Measurements from ENCODE around the gene MYL6. TPM values are rescaled to one million over a fixed set of nuclear protein-coding genes. Genes with fewer than 3 reads are reported as not detected.

The MYL6 gene
- total and polyA plus RNA-seq, 9 of the 15 experiments (the other 6 are each of a cell fraction or from before 2014, with no cell fraction given): 557 to 1,664 (median 958) TPM

DNA sequence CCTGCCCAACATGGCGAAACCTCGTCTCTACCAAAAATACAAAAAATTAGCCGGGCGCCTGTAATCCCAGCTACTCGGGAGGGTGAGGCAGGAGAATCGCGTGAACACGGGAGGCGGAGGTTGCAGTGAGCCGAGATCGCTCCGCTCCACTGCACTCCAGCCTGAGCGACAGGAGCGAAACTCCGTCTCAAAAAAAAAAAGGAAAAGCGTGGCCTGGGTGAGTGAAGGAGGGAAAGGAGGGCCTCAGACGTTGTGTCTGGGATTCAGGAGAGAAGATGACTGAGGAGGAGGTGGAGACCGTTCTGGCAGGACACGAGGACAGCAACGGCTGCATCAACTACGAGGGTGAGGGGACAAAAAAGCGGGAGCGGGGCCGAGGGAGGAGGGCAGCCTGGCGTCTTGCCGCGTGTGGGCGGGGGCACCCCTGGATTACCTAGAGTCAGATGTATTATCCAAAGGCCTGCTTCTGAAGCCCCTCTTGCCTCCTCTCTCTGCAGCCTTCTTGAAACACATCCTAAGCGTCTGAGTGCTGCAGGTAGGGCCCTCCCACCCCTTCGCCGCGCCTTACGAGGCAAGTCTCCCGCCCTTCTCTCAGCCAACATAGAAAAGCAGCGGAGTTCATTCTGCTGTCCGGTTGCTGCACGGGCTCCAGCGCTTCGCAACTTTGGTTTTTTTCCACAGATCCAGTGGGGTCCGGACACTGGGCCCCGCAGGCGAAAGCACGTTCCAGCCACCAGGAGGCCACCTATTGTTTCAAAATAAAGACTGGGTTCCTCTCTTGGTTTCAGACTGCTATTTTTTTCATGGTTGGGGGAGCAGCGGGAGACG lies 744 bp upstream of the MYL6 start (continued):
- TF ChIP-seq, protein P1, sequence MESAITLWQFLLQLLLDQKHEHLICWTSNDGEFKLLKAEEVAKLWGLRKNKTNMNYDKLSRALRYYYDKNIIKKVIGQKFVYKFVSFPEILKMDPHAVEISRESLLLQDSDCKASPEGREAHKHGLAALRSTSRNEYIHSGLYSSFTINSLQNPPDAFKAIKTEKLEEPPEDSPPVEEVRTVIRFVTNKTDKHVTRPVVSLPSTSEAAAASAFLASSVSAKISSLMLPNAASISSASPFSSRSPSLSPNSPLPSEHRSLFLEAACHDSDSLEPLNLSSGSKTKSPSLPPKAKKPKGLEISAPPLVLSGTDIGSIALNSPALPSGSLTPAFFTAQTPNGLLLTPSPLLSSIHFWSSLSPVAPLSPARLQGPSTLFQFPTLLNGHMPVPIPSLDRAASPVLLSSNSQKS (CRISPR knock-in tag; IDR thresholded peaks at IDR 0.05): no peak
- TF ChIP-seq CC2D1A (IDR thresholded peaks at IDR 0.05): no peak
- TF ChIP-seq, protein P2, sequence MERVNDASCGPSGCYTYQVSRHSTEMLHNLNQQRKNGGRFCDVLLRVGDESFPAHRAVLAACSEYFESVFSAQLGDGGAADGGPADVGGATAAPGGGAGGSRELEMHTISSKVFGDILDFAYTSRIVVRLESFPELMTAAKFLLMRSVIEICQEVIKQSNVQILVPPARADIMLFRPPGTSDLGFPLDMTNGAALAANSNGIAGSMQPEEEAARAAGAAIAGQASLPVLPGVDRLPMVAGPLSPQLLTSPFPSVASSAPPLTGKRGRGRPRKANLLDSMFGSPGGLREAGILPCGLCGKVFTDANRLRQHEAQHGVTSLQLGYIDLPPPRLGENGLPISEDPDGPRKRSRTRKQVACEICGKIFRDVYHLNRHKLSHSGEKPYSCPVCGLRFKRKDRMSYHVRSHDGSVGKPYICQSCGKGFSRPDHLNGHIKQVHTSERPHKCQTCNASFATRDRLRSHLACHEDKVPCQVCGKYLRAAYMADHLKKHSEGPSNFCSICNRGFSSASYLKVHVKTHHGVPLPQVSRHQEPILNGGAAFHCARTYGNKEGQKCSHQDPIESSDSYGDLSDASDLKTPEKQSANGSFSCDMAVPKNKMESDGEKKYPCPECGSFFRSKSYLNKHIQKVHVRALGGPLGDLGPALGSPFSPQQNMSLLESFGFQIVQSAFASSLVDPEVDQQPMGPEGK (CRISPR knock-in tag; IDR thresholded peaks at IDR 0.05; ENCODE audit: borderline replicate concordance): no peak
- no peak for TF ChIP-seq RBM17 (IDR thresholded peaks at IDR 0.05; ENCODE audit: borderline replicate concordance, low read depth, low read length)
- TF ChIP-seq, protein P3, sequence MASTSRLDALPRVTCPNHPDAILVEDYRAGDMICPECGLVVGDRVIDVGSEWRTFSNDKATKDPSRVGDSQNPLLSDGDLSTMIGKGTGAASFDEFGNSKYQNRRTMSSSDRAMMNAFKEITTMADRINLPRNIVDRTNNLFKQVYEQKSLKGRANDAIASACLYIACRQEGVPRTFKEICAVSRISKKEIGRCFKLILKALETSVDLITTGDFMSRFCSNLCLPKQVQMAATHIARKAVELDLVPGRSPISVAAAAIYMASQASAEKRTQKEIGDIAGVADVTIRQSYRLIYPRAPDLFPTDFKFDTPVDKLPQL (IDR thresholded peaks at IDR 0.05; ENCODE audit: extremely low read depth, insufficient read length): no peak
- TF ChIP-seq, protein P4, sequence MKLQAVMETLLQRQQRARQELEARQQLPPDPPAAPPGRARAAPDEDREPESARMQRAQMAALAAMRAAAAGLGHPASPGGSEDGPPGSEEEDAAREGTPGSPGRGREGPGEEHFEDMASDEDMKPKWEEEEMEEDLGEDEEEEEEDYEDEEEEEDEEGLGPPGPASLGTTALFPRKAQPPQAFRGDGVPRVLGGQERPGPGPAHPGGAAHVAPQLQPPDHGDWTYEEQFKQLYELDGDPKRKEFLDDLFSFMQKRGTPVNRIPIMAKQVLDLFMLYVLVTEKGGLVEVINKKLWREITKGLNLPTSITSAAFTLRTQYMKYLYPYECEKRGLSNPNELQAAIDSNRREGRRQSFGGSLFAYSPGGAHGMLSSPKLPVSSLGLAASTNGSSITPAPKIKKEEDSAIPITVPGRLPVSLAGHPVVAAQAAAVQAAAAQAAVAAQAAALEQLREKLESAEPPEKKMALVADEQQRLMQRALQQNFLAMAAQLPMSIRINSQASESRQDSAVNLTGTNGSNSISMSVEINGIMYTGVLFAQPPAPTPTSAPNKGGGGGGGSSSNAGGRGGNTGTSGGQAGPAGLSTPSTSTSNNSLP (IDR thresholded peaks at IDR 0.05; ENCODE audit: borderline replicate concordance, low read depth, low read length): no peak
- TF ChIP-seq DMBX1 (CRISPR knock-in tag; IDR thresholded peaks at IDR 0.05; ENCODE audit: borderline replicate concordance): peak; percentile 52; the same call in 1 of the 2 replicates
- TF ChIP-seq HSF4 (CRISPR knock-in tag; IDR thresholded peaks at IDR 0.05; ENCODE audit: borderline replicate concordance): no peak
- TF ChIP-seq ZNF316 (IDR thresholded peaks at IDR 0.05): no peak
- TF ChIP-seq, protein P5, sequence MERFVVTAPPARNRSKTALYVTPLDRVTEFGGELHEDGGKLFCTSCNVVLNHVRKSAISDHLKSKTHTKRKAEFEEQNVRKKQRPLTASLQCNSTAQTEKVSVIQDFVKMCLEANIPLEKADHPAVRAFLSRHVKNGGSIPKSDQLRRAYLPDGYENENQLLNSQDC (CRISPR knock-in tag; IDR thresholded peaks at IDR 0.05): no peak
- TF ChIP-seq ZNF134 (CRISPR knock-in tag; conservative IDR thresholded peaks at IDR 0.05): no peak
- TF ChIP-seq KDM2B (CRISPR knock-in tag; IDR thresholded peaks at IDR 0.05): no peak; the same call in 1 of the 2 replicates
- no peak for TF ChIP-seq TRIM28 (IDR thresholded peaks at IDR 0.05)
- TF ChIP-seq, protein P6, sequence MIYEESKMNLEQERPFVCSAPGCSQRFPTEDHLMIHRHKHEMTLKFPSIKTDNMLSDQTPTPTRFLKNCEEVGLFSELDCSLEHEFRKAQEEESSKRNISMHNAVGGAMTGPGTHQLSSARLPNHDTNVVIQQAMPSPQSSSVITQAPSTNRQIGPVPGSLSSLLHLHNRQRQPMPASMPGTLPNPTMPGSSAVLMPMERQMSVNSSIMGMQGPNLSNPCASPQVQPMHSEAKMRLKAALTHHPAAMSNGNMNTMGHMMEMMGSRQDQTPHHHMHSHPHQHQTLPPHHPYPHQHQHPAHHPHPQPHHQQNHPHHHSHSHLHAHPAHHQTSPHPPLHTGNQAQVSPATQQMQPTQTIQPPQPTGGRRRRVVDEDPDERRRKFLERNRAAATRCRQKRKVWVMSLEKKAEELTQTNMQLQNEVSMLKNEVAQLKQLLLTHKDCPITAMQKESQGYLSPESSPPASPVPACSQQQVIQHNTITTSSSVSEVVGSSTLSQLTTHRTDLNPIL (CRISPR knock-in tag; IDR thresholded peaks at IDR 0.05): no peak
- TF ChIP-seq, protein P7, sequence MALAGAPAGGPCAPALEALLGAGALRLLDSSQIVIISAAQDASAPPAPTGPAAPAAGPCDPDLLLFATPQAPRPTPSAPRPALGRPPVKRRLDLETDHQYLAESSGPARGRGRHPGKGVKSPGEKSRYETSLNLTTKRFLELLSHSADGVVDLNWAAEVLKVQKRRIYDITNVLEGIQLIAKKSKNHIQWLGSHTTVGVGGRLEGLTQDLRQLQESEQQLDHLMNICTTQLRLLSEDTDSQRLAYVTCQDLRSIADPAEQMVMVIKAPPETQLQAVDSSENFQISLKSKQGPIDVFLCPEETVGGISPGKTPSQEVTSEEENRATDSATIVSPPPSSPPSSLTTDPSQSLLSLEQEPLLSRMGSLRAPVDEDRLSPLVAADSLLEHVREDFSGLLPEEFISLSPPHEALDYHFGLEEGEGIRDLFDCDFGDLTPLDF (CRISPR knock-in tag; IDR thresholded peaks at IDR 0.05): no peak

Measured in K562 (cell line).